ENCODE results near the gene MAST4. TPM values are rescaled to one million over a fixed set of nuclear protein-coding genes. Genes with fewer than 3 reads are reported as not detected.

The MAST4 gene
- total and polyA plus RNA-seq, 2 of the 8 experiments (the other 6 are each of a cell fraction or from before 2014, with no cell fraction given): 1.5 to 2.6 TPM

- 82% methylated on average over 4 of the region's 4 CpGs; no CpG with 5 or more reads in 1 of the 2 experiments for WGBS, 2 experiments (ENCODE audit: extremely low coverage in 1 of 2, insufficient coverage in 1 of 2, insufficient read length in 1 of 2, insufficient replicate concordance in 2 of 2, low coverage in 1 of 2, low lambda C conversion rate in 2 of 2, missing lambda C conversion rate in 1 of 2)
- Histone ChIP-seq H3K4ac (replicated peaks; ENCODE audit: insufficient read length, low read depth, low read length) (no peak overlapping the region), H3K18ac (ENCODE audit: extremely low read depth, low read length) (no peak overlapping the region), H3K4me1 (replicated peaks in 1 of 4; ENCODE audit: control insufficient read depth in 3 of 4, insufficient read depth in 4 of 4, low read length in 3 of 4) (no peaks in the 10 kb centered on the region; a peak in 1 of 7 replicates), H3K23me2 (ENCODE audit: low read depth, low read length) (no peaks in the 10 kb centered on the region), H2BK15ac (ENCODE audit: low read length) (no peak overlapping the region), H2BK12ac (ENCODE audit: low read depth, low read length) (no peak overlapping the region), H3K27ac (ENCODE audit: low read depth, low read length) (no peak overlapping the region), H2BK120ac (replicated peaks; ENCODE audit: low read depth, low read length) (no peak overlapping the region), H2AK5ac (ENCODE audit: low read depth, low read length) (no peak overlapping the region), H3K23ac (ENCODE audit: insufficient read length) (no peak overlapping the region), H3K79me2 (ENCODE audit: control insufficient read depth in 1 of 2, insufficient read depth in 2 of 2, low read length in 2 of 2) (no peaks in the 10 kb centered on the region), H4K20me1 (replicated peaks in 1 of 2; ENCODE audit: control insufficient read depth in 1 of 2, insufficient read depth in 2 of 2, low read length in 2 of 2) (no peaks in the 10 kb centered on the region), H3K27me3 (replicated peaks in 1 of 4; ENCODE audit: control insufficient read depth in 3 of 4, extremely low read depth in 1 of 4, insufficient read depth in 3 of 4, low read length in 3 of 4) (no peaks in the 10 kb centered on the region), H2BK5ac (ENCODE audit: low read depth, low read length) (no peak overlapping the region), H2BK20ac (ENCODE audit: low read length) (no peak overlapping the region), H3K79me1 (ENCODE audit: low read depth, low read length) (no peaks in the 10 kb centered on the region), H4K5ac (ENCODE audit: insufficient read length, low read depth, low read length) (no peak overlapping the region), H4K8ac (ENCODE audit: extremely low read depth, insufficient read depth, low read length) (no peak overlapping the region), H3K56ac (replicated peaks; ENCODE audit: insufficient read length, low read depth, low read length) (no peak overlapping the region), H2AFZ (ENCODE audit: low read length) (no peak overlapping the region), H3K36me3 (ENCODE audit: control insufficient read depth in 2 of 4, insufficient read depth in 4 of 4, low read length in 3 of 4) (no peaks in the 10 kb centered on the region), H3K4me3 (ENCODE audit: extremely low read depth in 1 of 4, insufficient read depth in 2 of 4, low read depth in 3 of 4, low read length in 4 of 4) (no peak overlapping the region), H4K91ac (replicated peaks; ENCODE audit: insufficient read length, low read length) (no peak overlapping the region), H3K4me2 (ENCODE audit: insufficient read depth in 1 of 2, low read depth in 2 of 2, low read length in 2 of 2) (no peak overlapping the region), H3K14ac (ENCODE audit: insufficient read length) (no peak overlapping the region), H3K9ac (replicated peaks in 1 of 4; ENCODE audit: extremely low read depth in 1 of 4, low read depth in 3 of 4, low read length in 3 of 4) (no peak overlapping the region), H3K9me3 (ENCODE audit: insufficient read depth in 2 of 2, low read depth in 1 of 2, low read length in 1 of 2) (no peaks in the 10 kb centered on the region)
- TF ChIP-seq TCF12 (IDR thresholded peaks at IDR 0.05; ENCODE audit: low read depth, low read length): no peak
- TF ChIP-seq SP1 (IDR thresholded peaks at IDR 0.05; ENCODE audit: low read depth, low read length): no peak
- TF ChIP-seq KDM5A (IDR thresholded peaks at IDR 0.05; ENCODE audit: low read length): no peak
- TF ChIP-seq RAD21 (IDR thresholded peaks at IDR 0.05 in 1 of 2, conservative IDR thresholded peaks at IDR 0.05 in 1 of 2; ENCODE audit: low read depth in 2 of 2, low read length in 2 of 2): no peak
- TF ChIP-seq E2F6 (IDR thresholded peaks at IDR 0.05): no peak
- no peak for TF ChIP-seq KDM1A (IDR thresholded peaks at IDR 0.05; ENCODE audit: borderline replicate concordance, low read length)
- TF ChIP-seq KDM4A (IDR thresholded peaks at IDR 0.05; ENCODE audit: low read depth, low read length, severe bottlenecking): no peak
- no peak for TF ChIP-seq TAF1 (IDR thresholded peaks at IDR 0.05; ENCODE audit: low read depth, low read length)
- TF ChIP-seq NANOG (IDR thresholded peaks at IDR 0.05; ENCODE audit: insufficient read depth, low read depth, low read length, poor library complexity, severe bottlenecking): no peak
- TF ChIP-seq, protein P1, sequence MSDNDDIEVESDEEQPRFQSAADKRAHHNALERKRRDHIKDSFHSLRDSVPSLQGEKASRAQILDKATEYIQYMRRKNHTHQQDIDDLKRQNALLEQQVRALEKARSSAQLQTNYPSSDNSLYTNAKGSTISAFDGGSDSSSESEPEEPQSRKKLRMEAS (IDR thresholded peaks at IDR 0.05): no peak
- no peak for TF ChIP-seq TBP (IDR thresholded peaks at IDR 0.05; ENCODE audit: low read depth, low read length)
- ChIA-PET CTCF (ENCODE audit: partially characterized antibody) (interaction anchor here (1.0 kb wide), 1 partner anchor 8 kb away, joined by 3 read pairs; no protein-coding TSS in a partner anchor), POLR2A (ENCODE audit: partially characterized antibody) (no interaction called here)
- FAIRE-seq (no peak), DNase-seq (ENCODE audit: low read depth in 1 of 2, low spot score in 2 of 2) (no peak)
Observed at GRCh38 chr5:66637994-66638393, 41.8 kb downstream of the MAST4 start.

All from H1 (cell line).